HepG2 (cell line): ENCODE data around the gene SLC13A3. TPM values are rescaled to one million over a fixed set of nuclear protein-coding genes. Genes with fewer than 3 reads are reported as not detected.
A peak's percentile ranks its signal among the peaks of the same experiment; 100 is the strongest.

Experiments used
- ARID2 ChIP-seq: sonication (generic); formaldehyde crosslinking; IDR thresholded peaks from 2 replicates; pipeline ENCODE4 v1.8.1; 2022; ENCODE audit warnings: mild to moderate bottlenecking, missing genetic modification reagents, borderline replicate concordance
- ATF1 ChIP-seq: IDR thresholded peaks from 2 replicates; pipeline ENCODE4 v1.6.1; 2016; ENCODE audit warnings: mild to moderate bottlenecking, control low read depth
- ELF3 ChIP-seq: IDR thresholded peaks from 2 replicates; pipeline ENCODE4 v1.6.1; 2016; ENCODE audit warnings: missing genetic modification reagents, missing compliant biosample characterization
- FOSL2 ChIP-seq: sonication (generic); formaldehyde crosslinking; IDR thresholded peaks from 2 replicates; pipeline ENCODE4 v1.4.0; 2020; ENCODE audit warnings: missing genetic modification reagents
- GLI4 ChIP-seq: sonication (generic); formaldehyde crosslinking; IDR thresholded peaks from 2 replicates; pipeline ENCODE4 v1.5.1; 2020; ENCODE audit warnings: missing genetic modification reagents, mild to moderate bottlenecking, moderate library complexity, borderline replicate concordance
- HDAC2 ChIP-seq: sonication (generic); formaldehyde crosslinking; IDR thresholded peaks from 2 replicates; pipeline ENCODE4 v1.4.0; 2020; ENCODE audit warnings: missing genetic modification reagents
- PITX1 ChIP-seq: sonication (generic); formaldehyde crosslinking; IDR thresholded peaks from 2 replicates; pipeline ENCODE4 v1.5.1; 2020; ENCODE audit warnings: mild to moderate bottlenecking, missing genetic modification reagents
- SMAD1 ChIP-seq: sonication (generic); formaldehyde crosslinking; IDR thresholded peaks from 2 replicates; pipeline ENCODE4 v1.4.0; 2020; ENCODE audit warnings: missing genetic modification reagents, low read depth, mild to moderate bottlenecking, borderline replicate concordance
- THAP11 ChIP-seq: IDR thresholded peaks from 2 replicates; pipeline ENCODE4 v1.6.1; 2016; ENCODE audit warnings: missing biosample characterization, missing genetic modification reagents
- ZNF274 ChIP-seq: sonication (generic); formaldehyde crosslinking; IDR thresholded peaks from 2 replicates; pipeline ENCODE4 v1.5.1; 2020; ENCODE audit warnings: mild to moderate bottlenecking, missing genetic modification reagents
- ZNF350 ChIP-seq: sonication (generic); formaldehyde crosslinking; IDR thresholded peaks from 2 replicates; pipeline ENCODE4 v1.4.0; 2020; ENCODE audit warnings: mild to moderate bottlenecking, low read depth, missing genetic modification reagents, borderline replicate concordance
- ZNF407 ChIP-seq: sonication (generic); formaldehyde crosslinking; IDR thresholded peaks from one replicate; pipeline ENCODE4 v1.5.1; 2020; ENCODE audit warnings: mild to moderate bottlenecking, missing genetic modification reagents; ENCODE audit errors: not compliant biosample characterization
- ZNF597 ChIP-seq: sonication (generic); formaldehyde crosslinking; IDR thresholded peaks from 2 replicates; pipeline ENCODE4 v1.5.0; 2020; ENCODE audit warnings: missing genetic modification reagents
- ZNF607 ChIP-seq: sonication (generic); formaldehyde crosslinking; IDR thresholded peaks from 2 replicates; pipeline ENCODE4 v1.5.1; 2020; ENCODE audit warnings: missing genetic modification reagents, mild to moderate bottlenecking, borderline replicate concordance
- ZNF644 ChIP-seq: IDR thresholded peaks from 2 replicates; pipeline ENCODE4 v1.6.1; 2016; ENCODE audit warnings: low read depth
- ZNF678 ChIP-seq: sonication (generic); formaldehyde crosslinking; IDR thresholded peaks from 2 replicates; pipeline ENCODE4 v1.4.0; 2020; ENCODE audit warnings: mild to moderate bottlenecking, missing genetic modification reagents
- polyA plus RNA-seq, 8 experiments: library from polyadenylated mRNA; depleted of rRNA in 3 of 8; stranded (reverse) in 7 of 8; unstranded in 1 of 8; fragments of >200 nt; fragmentation: Illumina TruSeq in 4 of 8; extraction: Trizol in 4 of 8; gene quantifications; 2 replicates each; pipeline versions ENCODE4 v1.2.1 to v1.2.3, GENCODE V29; 2011 to 2016; ENCODE audit warnings: low read depth in 4 of 8, missing spikeins in 1 of 8, mixed read lengths in 1 of 8; ENCODE audit not compliant: insufficient read depth in 1 of 8
- total RNA-seq, 5 experiments: library from RNA; depleted of rRNA; stranded (reverse); fragments of >200 nt; fragmentation: Illumina TruSeq; extraction: Trizol; gene quantifications; 2 replicates each; pipeline ENCODE4 v1.2.3, GENCODE V29; 2016; ENCODE audit warnings: low read depth in 1 of 5
- TF ChIP-seq, protein P1 (sequence below): IDR thresholded peaks from 2 replicates; pipeline ENCODE4 v1.6.1; 2012; ENCODE audit warnings: inconsistent platforms
- TF ChIP-seq, protein P2 (sequence below): sonication (generic); formaldehyde crosslinking; conservative IDR thresholded peaks from 2 replicates; pipeline ENCODE4 v1.8.0; 2022; ENCODE audit warnings: missing genetic modification reagents
- TF ChIP-seq, protein P3 (sequence below): IDR thresholded peaks from 2 replicates; pipeline ENCODE4 v1.6.1; 2016; ENCODE audit warnings: mild to moderate bottlenecking

SLC13A3 gene
- total and polyA plus RNA-seq, 2 of the 13 experiments (the other 11 are each of a cell fraction or from before 2014, with no cell fraction given) = 66.5 to 76.0 TPM

- TF ChIP-seq ZNF597 (CRISPR knock-in tag) (no peak), ZNF644 (CRISPR knock-in tag) (peak; percentile 55; the same call in 1 of the 2 replicates), PITX1 (CRISPR knock-in tag) (no peak), ZNF407 (CRISPR knock-in tag) (no peak), GLI4 (CRISPR knock-in tag) (no peak), ZNF678 (CRISPR knock-in tag) (no peak), ARID2 (CRISPR knock-in tag) (no peak), ZNF607 (CRISPR knock-in tag) (no peak), HDAC2 (CRISPR knock-in tag) (0 out of 2 replicates have a peak, but pooled peaks have one; percentile 16), ZNF274 (CRISPR knock-in tag) (no peak), FOSL2 (CRISPR knock-in tag) (no peak), ATF1 (CRISPR knock-in tag) (0 out of 2 replicates have a peak, but pooled peaks have one; percentile 22), SMAD1 (CRISPR knock-in tag) (no peak), ELF3 (CRISPR knock-in tag) (peak; percentile 31; the same call in 1 of the 2 replicates), THAP11 (no peak), ZNF350 (CRISPR knock-in tag) (no peak)
- TF ChIP-seq, protein P1, sequence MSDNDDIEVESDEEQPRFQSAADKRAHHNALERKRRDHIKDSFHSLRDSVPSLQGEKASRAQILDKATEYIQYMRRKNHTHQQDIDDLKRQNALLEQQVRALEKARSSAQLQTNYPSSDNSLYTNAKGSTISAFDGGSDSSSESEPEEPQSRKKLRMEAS = no peak
- TF ChIP-seq, protein P2, sequence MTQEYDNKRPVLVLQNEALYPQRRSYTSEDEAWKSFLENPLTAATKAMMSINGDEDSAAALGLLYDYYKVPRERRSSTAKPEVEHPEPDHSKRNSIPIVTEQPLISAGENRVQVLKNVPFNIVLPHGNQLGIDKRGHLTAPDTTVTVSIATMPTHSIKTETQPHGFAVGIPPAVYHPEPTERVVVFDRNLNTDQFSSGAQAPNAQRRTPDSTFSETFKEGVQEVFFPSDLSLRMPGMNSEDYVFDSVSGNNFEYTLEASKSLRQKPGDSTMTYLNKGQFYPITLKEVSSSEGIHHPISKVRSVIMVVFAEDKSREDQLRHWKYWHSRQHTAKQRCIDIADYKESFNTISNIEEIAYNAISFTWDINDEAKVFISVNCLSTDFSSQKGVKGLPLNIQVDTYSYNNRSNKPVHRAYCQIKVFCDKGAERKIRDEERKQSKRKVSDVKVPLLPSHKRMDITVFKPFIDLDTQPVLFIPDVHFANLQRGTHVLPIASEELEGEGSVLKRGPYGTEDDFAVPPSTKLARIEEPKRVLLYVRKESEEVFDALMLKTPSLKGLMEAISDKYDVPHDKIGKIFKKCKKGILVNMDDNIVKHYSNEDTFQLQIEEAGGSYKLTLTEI = no peak
- TF ChIP-seq, protein P3, sequence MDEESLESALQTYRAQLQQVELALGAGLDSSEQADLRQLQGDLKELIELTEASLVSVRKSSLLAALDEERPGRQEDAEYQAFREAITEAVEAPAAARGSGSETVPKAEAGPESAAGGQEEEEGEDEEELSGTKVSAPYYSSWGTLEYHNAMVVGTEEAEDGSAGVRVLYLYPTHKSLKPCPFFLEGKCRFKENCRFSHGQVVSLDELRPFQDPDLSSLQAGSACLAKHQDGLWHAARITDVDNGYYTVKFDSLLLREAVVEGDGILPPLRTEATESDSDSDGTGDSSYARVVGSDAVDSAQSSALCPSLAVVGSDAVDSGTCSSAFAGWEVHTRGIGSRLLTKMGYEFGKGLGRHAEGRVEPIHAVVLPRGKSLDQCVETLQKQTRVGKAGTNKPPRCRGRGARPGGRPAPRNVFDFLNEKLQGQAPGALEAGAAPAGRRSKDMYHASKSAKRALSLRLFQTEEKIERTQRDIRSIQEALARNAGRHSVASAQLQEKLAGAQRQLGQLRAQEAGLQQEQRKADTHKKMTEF (CRISPR knock-in tag) = peak; percentile 27; the same call in 1 of the 2 replicates
Observed at GRCh38 chr20:46584508-46584907, 66.8 kb downstream of the SLC13A3 start (continued).
